Activated T-cell treated with anti-CD3 and anti-CD28 coated beads for 48 hours (primary cell): ENCODE results near the gene KIF22.
A peak's percentile ranks its signal among the peaks of the same experiment; 100 is the strongest.

Experiments used
- DNase-seq: peaks from one replicate; pipeline ENCODE4 v3.0.0-alpha.2; 2020; ENCODE audit warnings: low read depth

The KIF22 gene

DNA sequence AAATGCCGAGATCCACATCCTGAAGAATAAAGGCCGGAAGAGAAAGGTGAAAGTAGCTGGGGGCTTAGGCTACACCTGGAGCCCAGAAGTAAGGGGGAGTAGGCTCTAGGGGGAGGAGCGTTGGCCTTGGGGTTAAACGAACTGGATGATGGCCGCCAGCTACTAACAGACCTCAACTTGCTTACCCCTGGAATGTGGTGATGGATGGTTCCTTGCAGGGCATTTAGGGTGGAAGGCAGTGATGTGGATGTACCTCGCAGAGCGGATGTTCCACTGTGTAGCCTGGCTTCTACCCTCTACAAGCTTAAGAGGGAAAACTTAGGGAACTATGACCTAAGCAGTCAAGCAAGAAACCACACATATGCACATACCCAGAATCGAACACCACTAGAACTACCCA lies 13.5 kb downstream of the KIF22 start:
- no peak for DNase-seq

GRCh38 chr16:29804455-29805231 lies 14.1 kb downstream of the KIF22 start:
- no peak for DNase-seq

- peak; percentile 98 for DNase-seq
Observed at GRCh38 chr16:29805232-29806098, 14.9 kb downstream of the KIF22 start.

DNA sequence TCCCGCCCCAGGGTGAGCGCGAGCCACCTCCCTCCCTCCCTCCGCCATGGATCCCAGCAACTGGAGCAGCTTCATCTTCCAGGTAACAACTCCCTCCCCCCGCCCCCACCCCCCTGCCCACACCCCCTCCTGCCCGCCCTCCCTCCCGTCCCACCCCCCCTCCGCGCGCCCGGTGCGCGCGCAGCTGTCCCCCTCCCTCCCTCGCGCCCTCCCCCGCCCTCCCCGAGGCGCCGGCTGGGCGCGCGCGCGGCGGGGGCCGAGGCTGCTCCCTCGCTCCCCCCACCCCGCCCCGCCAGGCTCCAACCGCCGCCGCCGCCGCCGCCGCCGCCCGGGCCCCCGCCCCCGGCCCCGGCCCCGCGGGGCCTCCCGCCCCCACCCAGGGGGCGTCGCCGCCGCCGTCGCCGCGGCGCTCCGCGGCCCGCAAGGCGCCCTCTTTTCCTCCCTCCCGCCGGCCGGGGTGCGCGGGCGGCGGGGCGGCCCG lies 15.6 kb downstream of the KIF22 start, which contains the start of gene MAZ:
Gene MAZ (plus strand): TSS at position 431 of the 481 bp plus-strand sequence. CDS start 173 bp downstream, outside the sequence.
- DNase-seq, result peak; percentile 75

DNA sequence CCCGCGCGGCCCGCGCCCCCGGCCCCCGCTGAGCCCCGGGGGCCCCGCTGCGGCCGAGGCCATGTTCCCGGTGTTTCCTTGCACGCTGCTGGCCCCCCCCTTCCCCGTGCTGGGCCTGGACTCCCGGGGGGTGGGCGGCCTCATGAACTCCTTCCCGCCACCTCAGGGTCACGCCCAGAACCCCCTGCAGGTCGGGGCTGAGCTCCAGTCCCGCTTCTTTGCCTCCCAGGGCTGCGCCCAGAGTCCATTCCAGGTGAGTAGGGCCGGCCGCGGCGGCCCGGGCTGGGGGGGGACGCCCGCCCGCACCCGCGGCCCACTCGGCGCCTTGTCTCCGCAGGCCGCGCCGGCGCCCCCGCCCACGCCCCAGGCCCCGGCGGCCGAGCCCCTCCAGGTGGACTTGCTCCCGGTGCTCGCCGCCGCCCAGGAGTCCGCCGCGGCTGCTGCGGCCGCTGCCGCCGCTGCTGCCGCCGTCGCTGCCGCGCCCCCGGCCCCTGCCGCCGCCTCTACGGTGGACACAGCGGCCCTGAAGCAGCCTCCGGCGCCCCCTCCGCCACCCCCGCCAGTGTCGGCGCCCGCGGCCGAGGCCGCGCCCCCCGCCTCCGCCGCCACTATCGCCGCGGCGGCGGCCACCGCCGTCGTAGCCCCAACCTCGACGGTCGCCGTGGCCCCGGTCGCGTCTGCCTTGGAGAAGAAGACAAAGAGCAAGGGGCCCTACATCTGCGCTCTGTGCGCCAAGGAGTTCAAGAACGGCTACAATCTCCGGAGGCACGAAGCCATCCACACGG lies 16.3 kb downstream of the KIF22 start:
- peak; percentile 69 for DNase-seq

DNA sequence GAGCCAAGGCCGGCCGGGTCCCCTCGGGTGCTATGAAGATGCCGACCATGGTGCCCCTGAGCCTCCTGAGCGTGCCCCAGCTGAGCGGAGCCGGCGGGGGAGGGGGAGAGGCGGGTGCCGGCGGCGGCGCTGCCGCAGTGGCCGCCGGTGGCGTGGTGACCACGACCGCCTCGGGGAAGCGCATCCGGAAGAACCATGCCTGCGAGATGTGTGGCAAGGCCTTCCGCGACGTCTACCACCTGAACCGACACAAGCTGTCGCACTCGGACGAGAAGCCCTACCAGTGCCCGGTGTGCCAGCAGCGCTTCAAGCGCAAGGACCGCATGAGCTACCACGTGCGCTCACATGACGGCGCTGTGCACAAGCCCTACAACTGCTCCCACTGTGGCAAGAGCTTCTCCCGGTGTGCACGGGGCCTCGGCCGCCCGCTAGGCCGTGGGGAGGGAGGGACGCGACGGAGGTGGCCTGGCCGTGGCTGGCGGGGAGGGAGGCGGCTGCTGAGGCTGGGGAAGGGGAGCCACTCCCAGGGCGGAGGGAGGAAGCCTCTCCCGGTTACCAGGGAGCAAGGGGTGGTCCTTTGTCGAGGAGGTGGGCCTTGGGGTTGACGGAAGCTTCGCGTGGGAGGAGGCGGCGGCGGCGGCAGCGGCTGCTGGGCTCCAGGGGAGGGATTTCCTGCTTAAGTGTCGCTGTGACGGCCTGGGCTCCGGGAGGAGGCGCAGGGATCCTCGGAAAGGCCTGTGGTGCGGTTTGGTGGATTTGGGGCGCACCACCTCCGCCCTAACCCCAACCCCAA lies 17.1 kb downstream of the KIF22 start:
- DNase-seq, result peak; percentile 85

DNA sequence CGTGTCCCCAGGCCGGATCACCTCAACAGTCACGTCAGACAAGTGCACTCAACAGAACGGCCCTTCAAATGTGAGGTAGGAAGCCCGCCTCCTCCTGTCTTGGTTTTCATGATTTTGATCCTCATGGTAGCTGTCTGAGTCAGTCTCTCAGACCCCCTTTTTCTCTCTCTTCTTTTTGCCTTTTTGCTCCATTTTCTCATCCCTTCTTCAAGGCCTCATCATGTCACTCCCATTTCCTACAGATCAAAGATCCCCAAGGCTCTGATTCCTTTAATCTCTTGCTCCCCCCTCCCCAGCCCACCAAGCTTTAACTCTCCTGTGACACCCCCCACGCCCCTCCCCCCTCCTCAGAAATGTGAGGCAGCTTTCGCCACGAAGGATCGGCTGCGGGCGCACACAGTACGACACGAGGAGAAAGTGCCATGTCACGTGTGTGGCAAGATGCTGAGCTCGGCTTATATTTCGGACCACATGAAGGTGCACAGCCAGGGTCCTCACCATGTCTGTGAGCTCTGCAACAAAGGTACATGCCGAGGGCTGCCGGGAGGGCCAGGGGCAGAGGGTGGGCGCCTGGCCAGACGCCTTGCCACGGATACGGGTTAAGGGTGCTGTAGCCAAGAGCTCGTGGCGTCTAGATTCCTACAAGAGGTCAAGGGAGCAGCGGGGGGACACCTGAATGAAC lies 17.8 kb downstream of the KIF22 start:
- no peak for DNase-seq

- DNase-seq, result no peak
Observed at GRCh38 chr16:29809031-29809747, 18.6 kb downstream of the KIF22 start.

GRCh38 chr16:29809850-29810698 lies 19.5 kb downstream of the KIF22 start:
- DNase-seq, result no peak

- no peak for DNase-seq
Observed at GRCh38 chr16:29810699-29811169, 20.2 kb downstream of the KIF22 start.

GRCh38 chr16:29811170-29811895 lies 20.8 kb downstream of the KIF22 start:
- DNase-seq, result peak; percentile 77

DNA sequence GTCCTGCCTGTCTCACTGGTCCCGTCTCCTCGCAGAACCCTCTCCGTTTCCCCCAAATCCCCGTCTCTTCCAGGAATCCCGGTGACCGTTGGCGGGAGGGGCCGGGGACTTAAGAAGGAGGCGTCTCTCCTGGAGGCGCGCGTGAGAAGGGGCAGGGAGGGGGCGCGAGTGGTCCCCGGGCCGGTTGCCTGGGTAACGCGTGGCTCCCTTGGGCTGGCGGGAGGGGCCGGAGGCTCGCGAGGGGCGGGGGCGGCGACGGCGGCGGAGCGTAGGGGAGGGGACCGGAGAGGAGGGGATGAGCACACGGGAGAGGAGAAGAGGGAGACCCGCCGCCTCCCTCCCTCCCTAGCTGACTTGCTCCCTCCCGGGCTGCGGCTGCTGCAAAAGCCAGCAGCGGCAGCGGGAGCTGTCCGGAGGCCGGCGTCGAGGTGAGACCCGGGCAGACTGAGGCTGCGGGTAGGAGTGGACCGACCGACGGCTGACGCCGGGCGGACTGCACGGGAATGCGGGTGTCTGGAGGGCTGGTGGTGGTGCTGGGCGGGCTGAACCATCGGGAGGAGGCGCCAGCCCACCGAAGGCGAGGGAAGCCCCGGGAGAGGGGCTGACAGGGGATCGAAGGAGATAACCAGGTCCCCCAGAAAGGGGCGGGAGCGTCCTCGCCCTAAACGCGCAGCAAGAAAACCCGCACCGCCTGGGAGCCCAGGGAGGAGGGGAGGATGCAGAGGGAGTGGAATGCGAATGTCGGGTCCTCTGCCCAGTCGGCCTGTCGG lies 21.5 kb downstream of the KIF22 start, which contains the start of gene PRRT2:
Gene PRRT2 (plus strand): TSS at position 298 of the 770 bp plus-strand sequence. CDS start 862 bp downstream, outside the sequence.
- peak; percentile 56 for DNase-seq

DNA sequence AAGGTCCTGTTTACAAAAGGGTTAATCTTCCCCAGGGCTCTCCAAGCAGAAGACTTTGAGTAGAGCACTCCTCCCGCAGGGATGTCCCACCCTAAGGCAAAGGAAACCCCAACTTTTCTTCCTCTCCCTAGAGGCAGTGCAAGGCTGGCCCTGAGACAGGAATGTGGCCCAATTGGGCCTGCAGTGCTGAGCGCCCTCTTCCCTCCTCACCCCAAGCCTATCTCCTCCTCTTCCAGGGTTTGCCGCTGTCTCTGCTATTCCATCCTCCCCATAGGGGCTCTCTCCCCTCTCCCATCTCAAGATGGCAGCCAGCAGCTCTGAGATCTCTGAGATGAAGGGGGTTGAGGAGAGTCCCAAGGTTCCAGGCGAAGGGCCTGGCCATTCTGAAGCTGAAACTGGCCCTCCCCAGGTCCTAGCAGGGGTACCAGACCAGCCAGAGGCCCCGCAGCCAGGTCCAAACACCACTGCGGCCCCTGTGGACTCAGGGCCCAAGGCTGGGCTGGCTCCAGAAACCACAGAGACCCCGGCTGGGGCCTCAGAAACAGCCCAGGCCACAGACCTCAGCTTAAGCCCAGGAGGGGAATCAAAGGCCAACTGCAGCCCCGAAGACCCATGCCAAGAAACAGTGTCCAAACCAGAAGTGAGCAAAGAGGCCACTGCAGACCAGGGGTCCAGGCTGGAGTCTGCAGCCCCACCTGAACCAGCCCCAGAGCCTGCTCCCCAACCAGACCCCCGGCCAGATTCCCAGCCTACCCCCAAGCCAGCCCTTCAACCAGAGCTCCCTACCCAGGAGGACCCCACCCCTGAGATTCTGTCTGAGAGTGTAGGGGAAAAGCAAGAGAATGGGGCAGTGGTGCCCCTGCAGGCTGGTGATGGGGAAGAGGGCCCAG lies 22.4 kb downstream of the KIF22 start:
- DNase-seq, result no peak

DNA sequence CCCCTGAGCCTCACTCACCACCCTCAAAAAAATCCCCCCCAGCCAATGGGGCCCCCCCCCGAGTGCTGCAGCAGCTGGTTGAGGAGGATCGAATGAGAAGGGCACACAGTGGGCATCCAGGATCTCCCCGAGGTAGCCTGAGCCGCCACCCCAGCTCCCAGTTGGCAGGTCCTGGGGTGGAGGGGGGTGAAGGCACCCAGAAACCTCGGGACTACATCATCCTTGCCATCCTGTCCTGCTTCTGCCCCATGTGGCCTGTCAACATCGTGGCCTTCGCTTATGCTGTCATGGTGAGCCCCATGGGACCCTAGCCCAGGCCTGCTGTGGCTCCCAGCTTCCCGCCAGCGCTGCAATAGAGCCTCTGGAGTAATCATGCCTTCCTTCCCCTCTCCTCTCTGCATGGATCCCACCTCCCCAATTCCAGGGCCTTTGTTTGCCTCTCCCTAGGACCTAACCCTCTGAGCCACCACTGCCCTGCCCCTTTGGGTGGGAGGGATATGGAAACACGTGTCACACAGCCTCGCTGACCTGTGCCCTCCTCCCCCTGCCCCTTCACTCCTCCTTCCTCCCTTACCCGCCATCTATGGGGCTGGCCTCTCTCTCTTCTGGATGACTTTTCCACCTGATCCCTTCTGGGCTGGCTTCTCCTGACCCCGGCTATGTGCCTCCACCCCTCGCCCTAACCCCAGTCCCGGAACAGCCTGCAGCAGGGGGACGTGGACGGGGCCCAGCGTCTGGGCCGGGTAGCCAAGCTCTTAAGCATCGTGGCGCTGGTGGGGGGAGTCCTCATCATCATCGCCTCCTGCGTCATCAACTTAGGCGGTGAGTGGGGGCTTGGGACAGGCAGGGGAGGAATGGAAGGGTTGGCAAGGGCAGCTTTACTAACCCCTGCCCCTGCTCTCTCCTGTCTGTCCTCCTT lies 23.4 kb downstream of the KIF22 start:
- DNase-seq, result no peak

DNA sequence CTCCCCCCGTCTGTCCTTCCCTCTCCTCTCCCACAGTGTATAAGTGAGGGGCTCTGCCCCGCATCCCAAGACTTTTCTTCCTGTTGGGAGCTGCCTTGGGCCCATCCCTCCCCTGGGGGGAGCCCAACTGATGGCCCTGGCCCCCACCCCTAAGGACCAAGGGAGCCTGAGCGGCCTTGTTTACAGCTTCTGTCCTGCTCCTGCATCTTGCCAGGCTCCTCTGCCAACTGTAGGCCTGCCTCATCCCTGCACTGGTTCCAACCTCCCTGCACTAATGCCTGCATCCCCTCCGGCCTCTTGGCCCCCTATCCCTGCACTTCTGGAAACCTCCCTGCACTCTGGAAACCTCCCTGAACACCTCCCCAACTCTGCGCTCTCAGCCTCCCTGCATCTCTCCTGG lies 24.0 kb downstream of the KIF22 start:
- no peak for DNase-seq
